Endodermal cell (in vitro differentiated cells): Measurements from ENCODE around the gene ERP44. TPM values are rescaled to one million over a fixed set of nuclear protein-coding genes. Genes with fewer than 3 reads are reported as not detected.

ENCODE experiments used
- DNase-seq: peaks from one replicate; pipeline ENCODE4 v3.0.0-alpha.2; 2017
- H3K27ac ChIP-seq: 2 replicates; pipeline ENCODE4 v1.5.1; 2013; ENCODE audit warnings: mild to moderate bottlenecking, low read depth, low read length, moderate library complexity
- H3K27me3 ChIP-seq: 2 replicates; pipeline ENCODE4 v1.6.1; 2013; ENCODE audit warnings: mild to moderate bottlenecking, low read length, moderate library complexity; ENCODE audit not compliant: insufficient read depth, control insufficient read depth, poor library complexity, severe bottlenecking
- H3K36me3 ChIP-seq: 2 replicates; pipeline ENCODE4 v1.7.0; 2013; ENCODE audit warnings: mild to moderate bottlenecking, low read length, moderate library complexity; ENCODE audit not compliant: control insufficient read depth, insufficient read depth
- H3K4me1 ChIP-seq: one replicate; pipeline ENCODE4 v1.7.0; 2013; ENCODE audit warnings: low read length; ENCODE audit not compliant: control insufficient read depth, insufficient read depth
- H3K4me3 ChIP-seq: 2 replicates; pipeline ENCODE4 v1.5.1; 2013; ENCODE audit warnings: mild to moderate bottlenecking, low read length, moderate library complexity
- H3K9ac ChIP-seq: 2 replicates; pipeline ENCODE4 v1.6.1; 2013; ENCODE audit warnings: mild to moderate bottlenecking, low read length, moderate library complexity; ENCODE audit not compliant: poor library complexity, severe bottlenecking; ENCODE audit errors: extremely low read depth
- H3K9me3 ChIP-seq: 2 replicates; pipeline ENCODE4 v1.6.1; 2013; ENCODE audit warnings: mild to moderate bottlenecking, low read length, moderate library complexity; ENCODE audit not compliant: control insufficient read depth
- H3K27ac Mint-ChIP-seq: 2 replicates; pipeline ENCODE4 v1.8.0; 2020; ENCODE audit warnings: mixed read lengths
- H3K27me3 Mint-ChIP-seq: 2 replicates; pipeline ENCODE4 v1.8.0; 2021; ENCODE audit warnings: mild to moderate bottlenecking, mixed read lengths; ENCODE audit not compliant: insufficient read depth
- H3K36me3 Mint-ChIP-seq: 2 replicates; pipeline ENCODE4 v1.8.0; 2020; ENCODE audit warnings: low read depth, mixed read lengths
- H3K4me1 Mint-ChIP-seq: 2 replicates; pipeline ENCODE4 v1.8.0; 2020; ENCODE audit warnings: mixed read lengths
- H3K4me3 Mint-ChIP-seq: 2 replicates; pipeline ENCODE4 v1.8.0; 2020; ENCODE audit warnings: mild to moderate bottlenecking, moderate library complexity, mixed read lengths
- H3K9me3 Mint-ChIP-seq: 2 replicates; pipeline ENCODE4 v1.8.0; 2020; ENCODE audit warnings: mild to moderate bottlenecking, mixed read lengths
- CTCF ChIP-seq: fragments of 200-600 bp; sonication (generic); conservative IDR thresholded peaks from 2 replicates; pipeline ENCODE4 v1.5.0; 2021; ENCODE audit warnings: antibody characterized with exemption, mild to moderate bottlenecking
- WGBS, 2 experiments: methylation state at CpG; one replicate each; pipeline versions ENCODE4 v1.1.5 to v1.1.7; 2013; ENCODE audit warnings: missing lambda C conversion rate in 2 of 2, mixed read lengths in 1 of 2; ENCODE audit not compliant: insufficient coverage in 1 of 2, insufficient read length in 1 of 2; 5-methylcytosine and 5-hydroxymethylcytosine counted together
- total RNA-seq, 2 donors: library from RNA; stranded (reverse); fragmentation: NEBNext Ultra II Directional in 1 of 2; extraction: Animal tissue kit (Norgen Biotek cat#: 25700) in 1 of 2; gene quantifications; 2 replicates in 1 of 2; 3 replicates in 1 of 2; pipeline ENCODE4 v1.2.1, GENCODE V29; 2021

The ERP44 gene
- total RNA-seq, 2 donors from 2014 or later, result 22.4 to 23.4 TPM

- H3K27me3 ChIP-seq, result no peaks in the 10 kb centered on the region
- 84 to 94% methylated on average over 2 to 3 of the region's 4 CpGs for WGBS, 2 experiments
- Mint-ChIP-seq H3K9me3 (peaks cover 5% of the 10 kb centered on the region), H3K4me1 (peaks cover 5% of the 10 kb centered on the region), H3K27ac (no peak overlapping the region), H3K36me3 (peaks cover 25% of the 10 kb centered on the region), H3K27me3 (no peaks in the 10 kb centered on the region), H3K4me3 (no peak overlapping the region)
- H3K9me3 ChIP-seq, result peaks cover 4% of the 10 kb centered on the region
- DNase-seq, result no peak
- TF ChIP-seq CTCF, result no peak
- no peak overlapping the region for H3K27ac ChIP-seq
- H3K9ac ChIP-seq, result no peak overlapping the region
- H3K4me3 ChIP-seq, result no peak overlapping the region
- H3K36me3 ChIP-seq, result peaks cover 10% of the 10 kb centered on the region
- H3K4me1 ChIP-seq, result no peaks in the 10 kb centered on the region
These were observed 143.2 kb downstream of the ERP44 start for GRCh38 chr9:99955606-99956005.

- no peaks in the 10 kb centered on the region for H3K27me3 Mint-ChIP-seq
- Histone ChIP-seq H3K9ac (no peak overlapping the region), H3K9me3 (peaks cover 4% of the 10 kb centered on the region), H3K36me3 (peaks cover 10% of the 10 kb centered on the region), H3K27ac (no peak overlapping the region), H3K4me1 (no peaks in the 10 kb centered on the region), H3K4me3 (no peak overlapping the region), H3K27me3 (no peaks in the 10 kb centered on the region)
- H3K36me3 Mint-ChIP-seq, result peaks cover 25% of the 10 kb centered on the region
- H3K9me3 Mint-ChIP-seq, result peaks cover 5% of the 10 kb centered on the region
- no peak overlapping the region for H3K4me3 Mint-ChIP-seq
- WGBS, 2 experiments, result 89 to 100% methylated on average over 1 of the region's 1 CpG
- TF ChIP-seq CTCF, result no peak
- H3K27ac Mint-ChIP-seq, result no peak overlapping the region
- no peak for DNase-seq
- peaks cover 5% of the 10 kb centered on the region for H3K4me1 Mint-ChIP-seq
These were observed 144.0 kb downstream of the ERP44 start for GRCh38 chr9:99954819-99955218.

DNA sequence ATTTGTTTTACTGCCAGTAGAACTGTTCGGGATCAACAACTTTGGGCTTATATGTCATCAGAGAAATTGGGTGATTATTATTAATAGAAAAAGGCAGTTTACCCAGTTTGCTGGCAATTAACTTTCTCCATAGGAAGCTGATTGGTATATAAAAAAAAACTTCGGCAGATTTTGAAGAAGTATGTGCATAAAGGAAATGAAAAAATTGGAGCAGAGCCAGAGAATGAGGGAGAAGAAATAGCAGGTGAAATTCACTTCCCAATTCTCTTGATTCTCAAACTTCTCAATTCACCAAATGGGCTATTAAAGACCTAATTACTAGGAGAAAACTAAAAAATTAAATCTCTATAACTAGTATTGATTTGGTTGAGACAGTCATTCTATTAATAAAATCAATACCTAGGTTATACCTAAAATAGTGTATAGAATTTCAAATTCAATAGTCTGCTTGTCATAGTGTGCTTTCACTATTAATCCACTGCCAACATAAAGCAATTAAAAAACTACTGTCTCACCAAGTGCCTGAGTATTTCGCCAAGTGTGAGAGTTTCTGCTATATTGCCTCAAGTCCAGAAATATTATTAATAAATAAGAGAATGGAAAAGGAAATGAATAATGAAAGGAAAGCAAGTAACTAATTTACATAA is 144.8 kb downstream of the ERP44 start:
- Mint-ChIP-seq H3K4me3 (no peak overlapping the region), H3K27ac (no peak overlapping the region), H3K4me1 (peaks cover 5% of the 10 kb centered on the region), H3K36me3 (peaks cover 24% of the 10 kb centered on the region), H3K27me3 (no peaks in the 10 kb centered on the region), H3K9me3 (peaks cover 5% of the 10 kb centered on the region)
- H3K4me1 ChIP-seq, result no peaks in the 10 kb centered on the region
- DNase-seq, result no peak
- WGBS, 2 experiments, result 83 to 93% methylated on average over 1 to 3 of the region's 3 CpGs
- no peak overlapping the region for H3K9ac ChIP-seq
- H3K27me3 ChIP-seq, result no peaks in the 10 kb centered on the region
- no peak for TF ChIP-seq CTCF
- no peak overlapping the region for H3K27ac ChIP-seq
- peaks cover 4% of the 10 kb centered on the region for H3K9me3 ChIP-seq
- H3K4me3 ChIP-seq, result no peak overlapping the region
- H3K36me3 ChIP-seq, result peaks cover 10% of the 10 kb centered on the region
